HUES64 (cell line): ENCODE measurements around the gene OPCML.

ENCODE experiments used
- H3K27ac ChIP-seq: 2 replicates; pipeline ENCODE4 v1.7.0; 2013; ENCODE audit warnings: low read depth, low read length, inconsistent platforms
- H3K27me3 ChIP-seq: 2 replicates; pipeline ENCODE4 v1.6.1; 2013; ENCODE audit warnings: mild to moderate bottlenecking, low read length; ENCODE audit not compliant: insufficient read depth
- H3K36me3 ChIP-seq: 2 replicates; pipeline ENCODE4 v1.6.1; 2013; ENCODE audit warnings: mild to moderate bottlenecking, low read length; ENCODE audit not compliant: insufficient read depth
- H3K4me1 ChIP-seq: 2 replicates; pipeline ENCODE4 v1.6.1; 2013; ENCODE audit warnings: mild to moderate bottlenecking, low read length, moderate library complexity; ENCODE audit not compliant: insufficient read depth
- H3K4me3 ChIP-seq: 2 replicates; pipeline ENCODE4 v1.5.1; 2013; ENCODE audit warnings: mild to moderate bottlenecking, low read length, moderate library complexity
- H3K9ac ChIP-seq: 2 replicates; pipeline ENCODE4 v1.6.1; 2013; ENCODE audit warnings: mild to moderate bottlenecking, low read depth, low read length
- H3K9me3 ChIP-seq: 2 replicates; pipeline ENCODE4 v1.6.1; 2013; ENCODE audit warnings: low read depth, low read length; ENCODE audit not compliant: insufficient read depth
- WGBS: fragments of 150-250, 120-280 bp; methylation state at CpG from one replicate; pipeline ENCODE4 v1.1.7; 2013; ENCODE audit warnings: missing lambda C conversion rate; 5-methylcytosine and 5-hydroxymethylcytosine counted together

Gene OPCML

GRCh38 chr11:133254601-133255000, 277.7 kb downstream of the OPCML start:
- H3K9me3 ChIP-seq, result no peaks in the 10 kb centered on the region
- no peaks in the 10 kb centered on the region for H3K27me3 ChIP-seq
- WGBS, result 93% methylated on average over 3 of the region's 3 CpGs
- H3K27ac ChIP-seq, result no peak overlapping the region
- no peak overlapping the region for H3K9ac ChIP-seq
- no peak overlapping the region for H3K4me3 ChIP-seq
- no peaks in the 10 kb centered on the region for H3K36me3 ChIP-seq
- no peaks in the 10 kb centered on the region for H3K4me1 ChIP-seq

- Histone ChIP-seq H3K9ac (no peak overlapping the region), H3K4me3 (no peak overlapping the region), H3K36me3 (no peaks in the 10 kb centered on the region), H3K27ac (no peak overlapping the region), H3K27me3 (no peaks in the 10 kb centered on the region), H3K9me3 (no peaks in the 10 kb centered on the region), H3K4me1 (no peaks in the 10 kb centered on the region)
- 90% methylated on average over 3 of the region's 3 CpGs for WGBS
Observed at GRCh38 chr11:133253570-133253969, 278.7 kb downstream of the OPCML start.

- H3K9me3 ChIP-seq, result no peaks in the 10 kb centered on the region
- no peaks in the 10 kb centered on the region for H3K36me3 ChIP-seq
- H3K27ac ChIP-seq, result no peak overlapping the region
- H3K4me3 ChIP-seq, result no peak overlapping the region
- no peaks in the 10 kb centered on the region for H3K4me1 ChIP-seq
- no peak overlapping the region for H3K9ac ChIP-seq
- 94% methylated on average over 3 of the region's 3 CpGs for WGBS
- H3K27me3 ChIP-seq, result no peaks in the 10 kb centered on the region
Observed at GRCh38 chr11:133251841-133252240, 280.5 kb downstream of the OPCML start.

- 94% methylated on average over 6 of the region's 6 CpGs for WGBS
- no peak overlapping the region for H3K4me3 ChIP-seq
Observed at GRCh38 chr11:133249530-133249929, 282.8 kb downstream of the OPCML start.

GRCh38 chr11:133249065-133249464, 283.2 kb downstream of the OPCML start:
- H3K36me3 ChIP-seq, result no peaks in the 10 kb centered on the region
- H3K27me3 ChIP-seq, result no peaks in the 10 kb centered on the region
- no peak overlapping the region for H3K9ac ChIP-seq
- 62% methylated on average over 3 of the region's 3 CpGs for WGBS
- H3K4me1 ChIP-seq, result no peaks in the 10 kb centered on the region
- no peaks in the 10 kb centered on the region for H3K9me3 ChIP-seq
- no peak overlapping the region for H3K4me3 ChIP-seq
- H3K27ac ChIP-seq, result no peak overlapping the region

More at GRCh38 chr11:133249530-133249929, 282.8 kb downstream of the OPCML start:
- no peak overlapping the region for H3K27ac ChIP-seq
- H3K36me3 ChIP-seq, result no peaks in the 10 kb centered on the region
- H3K9ac ChIP-seq, result no peak overlapping the region
- no peaks in the 10 kb centered on the region for H3K4me1 ChIP-seq
- H3K27me3 ChIP-seq, result no peaks in the 10 kb centered on the region
- no peaks in the 10 kb centered on the region for H3K9me3 ChIP-seq

- Histone ChIP-seq H3K9ac (no peak overlapping the region), H3K4me1 (peaks cover 16% of the 10 kb centered on the region), H3K4me3 (no peak overlapping the region), H3K9me3 (no peaks in the 10 kb centered on the region), H3K36me3 (no peaks in the 10 kb centered on the region), H3K27ac (no peak overlapping the region), H3K27me3 (no peaks in the 10 kb centered on the region)
- 80% methylated on average over 3 of the region's 3 CpGs for WGBS
Observed at GRCh38 chr11:133243832-133244231, 288.5 kb downstream of the OPCML start.

GRCh38 chr11:133240908-133241655, 291.2 kb downstream of the OPCML start:
- Histone ChIP-seq H3K9me3 (no peaks in the 10 kb centered on the region), H3K27ac (no peak overlapping the region), H3K27me3 (no peaks in the 10 kb centered on the region), H3K36me3 (no peaks in the 10 kb centered on the region), H3K4me1 (peaks cover 16% of the 10 kb centered on the region), H3K4me3 (no peak overlapping the region), H3K9ac (no peak overlapping the region)
- WGBS, result 97% methylated on average over 9 of the region's 10 CpGs

GRCh38 chr11:133239575-133239974, 292.7 kb downstream of the OPCML start:
- Histone ChIP-seq H3K4me3 (no peak overlapping the region), H3K27me3 (no peaks in the 10 kb centered on the region), H3K9ac (no peak overlapping the region), H3K36me3 (no peaks in the 10 kb centered on the region), H3K9me3 (no peaks in the 10 kb centered on the region), H3K4me1 (peaks cover 16% of the 10 kb centered on the region), H3K27ac (no peak overlapping the region; the same call in 1 of the 2 replicates)
- 78% methylated on average over 7 of the region's 8 CpGs for WGBS

GRCh38 chr11:133238495-133238894, 293.8 kb downstream of the OPCML start:
- Histone ChIP-seq H3K36me3 (no peaks in the 10 kb centered on the region), H3K27ac (no peak overlapping the region), H3K4me3 (no peak overlapping the region), H3K9me3 (no peaks in the 10 kb centered on the region), H3K4me1 (peaks cover 16% of the 10 kb centered on the region), H3K27me3 (no peaks in the 10 kb centered on the region), H3K9ac (no peak overlapping the region)
- 91% methylated on average over 10 of the region's 10 CpGs for WGBS

- Histone ChIP-seq H3K27me3 (no peaks in the 10 kb centered on the region), H3K27ac (no peak overlapping the region), H3K9me3 (no peaks in the 10 kb centered on the region), H3K4me1 (peaks cover 16% of the 10 kb centered on the region), H3K4me3 (no peak overlapping the region), H3K9ac (no peak overlapping the region), H3K36me3 (no peaks in the 10 kb centered on the region)
- WGBS, result 90% methylated on average over 2 of the region's 2 CpGs
Observed at GRCh38 chr11:133238027-133238426, 294.3 kb downstream of the OPCML start.

GRCh38 chr11:133235381-133235780, 296.9 kb downstream of the OPCML start:
- H3K9me3 ChIP-seq, result no peaks in the 10 kb centered on the region
- 88% methylated on average over 3 of the region's 3 CpGs for WGBS
- H3K4me3 ChIP-seq, result no peak overlapping the region
- peaks cover 18% of the 10 kb centered on the region; the same call in 1 of the 2 replicates for H3K27me3 ChIP-seq
- no peak overlapping the region for H3K27ac ChIP-seq
- no peak overlapping the region for H3K9ac ChIP-seq
- peaks cover 20% of the 10 kb centered on the region for H3K4me1 ChIP-seq
- no peaks in the 10 kb centered on the region for H3K36me3 ChIP-seq

- WGBS, result 90% methylated on average over 9 of the region's 9 CpGs
- Histone ChIP-seq H3K9ac (no peak overlapping the region), H3K4me1 (peaks cover 15% of the 10 kb centered on the region), H3K36me3 (no peaks in the 10 kb centered on the region), H3K27me3 (peaks cover 23% of the 10 kb centered on the region; the same call in 1 of the 2 replicates), H3K27ac (no peak overlapping the region), H3K4me3 (no peak overlapping the region), H3K9me3 (no peaks in the 10 kb centered on the region)
Observed at GRCh38 chr11:133234883-133235282, 297.4 kb downstream of the OPCML start.
